SH-SY5Y (cell line): ENCODE measurements around the gene NKD2.

Experiments
- GATA2 ChIP-seq: IDR thresholded peaks from 2 replicates; pipeline ENCODE4 v1.6.1; 2011; ENCODE audit warnings: mild to moderate bottlenecking, low read depth, low read length
- GATA3 ChIP-seq: IDR thresholded peaks from 2 replicates; pipeline ENCODE4 v1.6.1; 2011; ENCODE audit warnings: low read depth, mild to moderate bottlenecking, low read length, moderate library complexity

The NKD2 gene

DNA sequence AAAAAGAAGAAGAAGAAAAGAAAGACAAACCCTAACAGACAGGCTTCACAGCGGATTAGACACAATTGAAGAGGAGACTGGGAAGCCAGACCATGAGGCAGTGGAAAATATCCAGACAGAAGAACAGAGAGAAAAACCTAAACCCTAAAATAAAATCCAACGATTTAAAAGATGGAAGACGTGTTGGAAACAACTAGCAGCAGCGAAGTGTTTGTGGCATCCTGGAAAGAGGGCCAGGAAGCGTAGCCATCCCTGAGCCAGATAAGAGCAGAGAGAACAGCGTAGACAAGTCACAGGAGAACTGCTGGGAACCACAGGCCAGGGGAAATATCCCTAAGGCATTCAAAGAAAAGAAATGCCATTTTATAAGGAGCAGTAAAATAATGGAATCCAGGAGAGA lies 39.7 kb upstream of the NKD2 start:
- no peak for TF ChIP-seq GATA2
- no peak for TF ChIP-seq GATA3

DNA sequence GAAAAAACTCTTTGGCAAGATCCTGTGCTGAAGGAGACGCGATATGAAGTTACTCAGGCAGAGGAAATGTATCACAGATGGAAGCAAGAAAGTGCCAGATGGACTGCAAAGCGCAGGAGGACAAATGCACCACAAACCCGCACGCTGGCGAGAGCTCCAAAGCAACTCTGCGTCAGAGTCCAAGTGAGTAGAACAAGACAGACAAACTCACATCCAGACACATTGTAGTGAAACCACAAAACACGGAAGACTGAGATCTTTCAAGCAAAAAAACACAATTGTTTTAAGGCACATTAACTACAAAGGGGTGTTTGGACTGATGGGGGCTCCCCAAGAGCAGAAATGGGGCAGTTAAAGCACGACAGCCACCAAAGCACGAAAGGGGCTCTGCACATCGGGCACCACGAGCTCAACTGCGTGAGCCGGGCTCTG lies 39.2 kb upstream of the NKD2 start:
- no peak for TF ChIP-seq GATA3

DNA sequence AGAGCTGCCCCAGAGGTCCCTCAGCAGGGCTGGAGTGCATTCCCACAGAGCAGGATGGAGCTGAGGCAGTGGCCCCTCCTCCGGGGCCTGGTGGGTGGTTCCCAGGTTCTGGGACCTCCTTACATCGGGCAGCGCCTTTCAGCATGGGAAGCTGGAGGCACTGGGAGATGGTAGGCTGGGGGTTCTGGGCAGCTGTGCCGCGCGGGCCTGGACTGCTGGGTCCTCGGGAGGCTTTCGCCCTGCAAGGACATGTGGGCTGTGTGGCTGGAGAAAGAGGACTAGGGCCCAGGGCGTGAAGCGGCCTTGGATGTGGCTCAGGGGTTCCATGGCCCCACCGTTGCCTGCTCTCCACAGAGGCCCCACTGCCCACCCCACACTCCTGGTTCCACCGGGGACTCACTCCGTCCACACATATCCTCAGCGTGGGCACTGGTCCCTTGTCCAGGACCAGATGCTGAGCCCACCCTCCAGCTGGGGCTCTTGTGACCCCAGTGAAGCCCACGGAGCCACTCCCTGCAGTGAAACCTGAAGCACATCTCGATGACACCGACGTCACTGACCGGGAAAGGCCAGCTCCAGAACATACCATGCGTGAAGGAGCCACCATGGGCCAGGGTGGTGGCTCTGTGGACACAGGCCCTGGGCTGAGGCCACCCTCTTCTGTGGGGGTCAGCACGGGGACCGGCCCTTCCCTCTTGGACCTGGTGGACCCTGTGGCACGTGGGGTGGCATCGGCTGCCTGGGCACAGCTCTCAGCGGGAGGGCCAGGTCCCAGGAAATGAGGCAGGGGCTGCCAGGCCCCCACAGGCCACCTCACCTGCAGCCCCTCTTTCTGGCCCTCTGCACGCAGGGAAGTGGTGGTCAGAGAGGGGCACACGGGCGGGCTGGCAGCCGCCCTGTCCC lies 31.5 kb upstream of the NKD2 start:
- TF ChIP-seq GATA3 (no peak), GATA2 (no peak)

DNA sequence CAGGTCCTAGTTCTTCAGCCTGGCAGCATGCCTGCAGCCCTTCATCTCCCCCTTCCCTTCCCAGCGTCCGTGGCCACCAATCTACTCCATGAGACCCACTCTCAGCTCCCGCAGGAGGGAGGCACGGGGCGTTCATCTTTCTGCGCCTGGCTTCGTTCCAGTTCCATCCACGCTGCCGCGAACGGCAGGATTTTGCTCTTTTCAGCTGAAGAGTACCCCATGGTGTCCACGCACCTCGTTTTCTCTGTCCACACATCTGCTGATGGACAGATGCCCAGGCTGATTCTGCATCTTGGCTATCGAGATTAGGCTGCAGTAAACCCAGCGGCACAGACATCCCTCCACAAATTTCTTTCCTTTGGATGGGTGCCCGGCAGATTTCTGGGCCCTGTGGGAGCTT lies 30.5 kb upstream of the NKD2 start:
- no peak for TF ChIP-seq GATA2
- no peak for TF ChIP-seq GATA3

DNA sequence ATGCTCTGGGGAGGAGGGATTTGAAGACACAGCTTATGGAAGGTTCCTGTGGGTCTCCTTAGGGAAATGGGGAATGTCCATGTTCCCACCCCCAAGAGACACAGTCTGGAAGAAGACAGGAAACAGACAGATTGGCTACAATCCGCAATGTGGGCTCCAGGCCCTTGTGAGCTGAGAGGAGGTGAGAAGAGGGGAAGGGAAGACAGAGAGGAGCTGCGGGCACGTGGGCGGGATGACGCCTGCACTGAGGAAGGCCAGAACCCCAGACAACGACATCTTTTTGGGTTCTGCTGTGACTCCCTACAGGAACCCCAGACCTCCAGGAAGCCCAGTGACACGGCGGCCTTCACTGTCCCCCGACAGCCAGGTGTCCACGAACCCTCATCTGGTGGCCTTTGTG lies 29.9 kb upstream of the NKD2 start:
- TF ChIP-seq GATA3 = no peak
- no peak for TF ChIP-seq GATA2

DNA sequence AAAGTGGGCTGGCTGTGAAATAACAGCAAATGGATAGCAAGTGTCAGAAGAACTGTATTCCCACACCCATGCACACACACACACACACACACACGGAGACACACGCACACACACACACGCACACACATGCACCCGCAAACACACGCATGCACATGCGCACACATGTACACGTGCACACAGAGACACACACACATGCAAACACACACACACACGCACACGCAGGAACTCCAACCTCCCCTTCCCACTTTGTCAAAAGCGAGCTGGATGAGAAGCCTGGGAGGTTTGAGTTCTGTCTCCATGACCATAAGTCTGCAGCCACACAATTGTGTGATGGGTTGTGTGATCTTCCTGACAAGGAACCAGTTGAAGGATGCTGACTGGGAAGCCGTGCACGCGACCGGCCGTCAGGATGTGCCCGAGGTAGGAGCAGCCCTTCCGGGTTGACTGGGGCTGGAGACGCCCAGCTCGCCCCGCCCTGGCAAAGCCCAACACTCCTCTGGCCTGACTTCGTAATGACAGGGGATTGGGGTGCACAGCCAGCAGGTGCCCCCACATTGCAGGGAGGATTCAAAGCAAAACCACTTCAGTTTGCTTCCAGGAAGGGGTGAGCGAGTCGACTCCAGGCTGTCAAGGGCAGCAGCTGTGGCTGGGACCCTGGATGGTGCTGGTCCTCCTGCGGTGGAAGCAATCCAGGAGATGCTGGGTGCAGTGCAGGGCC lies 29.3 kb upstream of the NKD2 start:
- TF ChIP-seq GATA3 (no peak), GATA2 (no peak)

DNA sequence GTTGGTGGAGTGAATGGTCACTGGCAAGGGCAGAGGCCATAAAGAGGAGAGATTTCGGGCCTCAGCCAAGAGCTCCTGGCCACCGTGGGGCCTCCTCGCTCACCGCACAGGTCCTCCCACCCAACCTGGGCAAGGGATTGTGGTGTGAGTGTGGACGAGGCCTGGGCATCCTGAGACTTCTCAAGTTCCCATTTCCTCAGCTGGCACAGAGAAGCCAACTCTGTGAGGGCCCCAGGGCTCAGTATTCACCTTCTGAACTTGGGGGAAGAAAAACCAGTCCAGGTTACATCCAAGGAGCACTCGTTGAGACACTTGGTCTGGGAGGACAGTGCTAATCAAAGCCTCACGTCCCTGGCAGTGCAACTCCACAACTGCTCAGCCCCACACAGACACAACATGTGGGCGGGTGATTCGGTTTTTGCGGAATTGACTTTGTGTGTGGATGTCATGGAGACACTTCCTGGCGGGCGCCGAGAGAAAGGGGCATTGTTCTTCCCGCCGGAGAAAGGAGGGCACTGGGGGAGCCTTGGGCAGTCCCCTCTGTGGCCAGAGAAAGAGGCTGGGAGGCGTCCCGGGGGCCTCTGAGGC lies 28.5 kb upstream of the NKD2 start:
- no peak for TF ChIP-seq GATA2
- no peak for TF ChIP-seq GATA3

DNA sequence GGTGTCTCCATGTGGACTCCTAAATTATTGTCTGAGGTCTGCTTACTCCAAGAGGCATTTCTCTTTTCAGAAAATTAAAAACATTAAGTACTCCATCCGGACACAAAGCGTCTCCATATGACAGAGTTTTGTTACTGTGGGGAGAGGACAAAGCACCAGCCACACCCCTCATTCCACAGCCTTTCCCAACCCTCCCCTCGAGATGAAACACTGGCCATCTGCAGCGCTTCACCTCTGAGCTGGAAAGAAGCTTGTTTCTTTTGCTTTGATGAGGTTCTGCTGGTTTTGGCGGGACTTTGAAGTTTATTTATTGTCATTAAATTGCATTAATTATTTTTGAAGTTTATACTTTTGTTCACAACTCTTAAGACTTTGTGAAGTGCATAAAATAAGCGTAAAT lies 27.6 kb upstream of the NKD2 start:
- TF ChIP-seq GATA3 (no peak), GATA2 (no peak)

DNA sequence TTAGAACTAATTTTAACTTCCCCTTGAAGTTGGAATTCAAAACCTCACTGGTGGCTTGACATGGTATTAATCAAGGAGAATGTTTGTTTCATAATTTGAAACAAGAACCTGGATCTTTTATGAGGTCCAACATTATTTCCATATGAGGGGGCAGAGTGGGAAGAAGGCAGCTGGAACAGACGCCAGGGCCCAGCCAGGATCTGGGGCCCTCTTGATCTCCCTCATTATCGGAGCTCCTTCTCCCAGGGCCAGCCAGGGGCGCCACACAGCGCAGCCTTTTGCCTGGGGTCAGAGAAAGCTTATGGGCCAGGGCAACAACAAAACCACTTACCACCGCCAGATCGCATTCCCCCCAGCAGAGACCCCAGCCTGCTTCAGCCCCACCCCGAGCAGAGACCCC lies 27.1 kb upstream of the NKD2 start:
- TF ChIP-seq GATA2 (no peak), GATA3 (no peak)

DNA sequence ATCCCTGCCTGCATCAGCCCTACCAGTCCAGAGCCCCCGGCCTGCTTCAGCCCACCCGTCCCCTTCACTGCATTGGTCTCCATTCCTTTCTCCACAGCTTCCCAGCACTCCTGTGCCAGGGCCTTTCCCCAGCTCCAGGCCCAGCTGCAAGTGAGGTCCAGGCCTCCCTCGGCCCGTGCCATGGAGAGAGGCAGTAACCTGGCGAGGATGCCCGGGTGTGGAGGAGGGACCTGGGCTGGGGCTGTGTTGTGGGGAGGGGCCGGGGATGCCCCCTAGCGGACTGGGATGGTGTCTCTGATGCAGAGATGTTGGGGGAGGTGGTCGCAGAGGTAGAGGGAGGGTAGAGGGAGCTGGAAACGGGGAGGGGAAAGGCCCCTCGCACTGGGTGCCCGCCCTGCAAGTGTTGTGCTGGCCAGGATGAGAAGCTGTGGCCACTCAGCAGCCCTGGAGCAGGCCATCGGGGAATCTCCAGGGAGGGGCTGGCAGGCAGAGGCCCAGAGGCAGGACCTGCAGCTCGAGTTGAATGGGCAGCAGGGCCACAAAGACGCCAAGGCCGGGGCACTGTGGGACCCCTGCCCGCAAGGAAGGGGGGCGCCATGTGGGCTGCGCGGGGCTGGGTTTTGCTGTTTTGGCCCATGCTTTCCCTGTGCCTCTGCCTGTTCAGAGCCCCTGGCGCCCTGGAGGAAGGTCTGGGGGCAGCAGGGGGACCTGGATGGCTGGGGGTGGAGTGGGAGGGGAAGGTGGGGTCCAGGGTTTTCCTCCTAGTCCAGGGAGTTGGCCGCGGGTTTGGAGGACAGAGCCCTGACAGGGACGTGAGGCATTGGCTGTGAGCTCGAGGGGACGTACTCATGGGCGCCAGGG lies 26.0 kb upstream of the NKD2 start:
- no peak for TF ChIP-seq GATA3
- no peak for TF ChIP-seq GATA2

DNA sequence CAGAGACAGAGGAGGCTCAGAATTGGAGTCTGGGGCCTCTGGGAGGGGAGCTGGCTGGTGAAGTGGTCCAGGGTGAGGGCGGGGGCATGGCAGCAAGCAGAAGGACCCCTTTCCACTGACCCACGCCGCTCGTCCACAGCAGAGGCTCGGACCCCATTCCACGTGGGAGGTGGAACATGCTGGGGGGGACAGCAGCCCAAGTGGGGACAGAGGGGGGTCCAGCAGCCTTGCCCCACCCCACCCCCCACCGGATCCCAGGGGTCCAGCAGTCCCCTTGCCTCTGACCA lies 25.4 kb upstream of the NKD2 start:
- TF ChIP-seq GATA2 (no peak), GATA3 (no peak)

DNA sequence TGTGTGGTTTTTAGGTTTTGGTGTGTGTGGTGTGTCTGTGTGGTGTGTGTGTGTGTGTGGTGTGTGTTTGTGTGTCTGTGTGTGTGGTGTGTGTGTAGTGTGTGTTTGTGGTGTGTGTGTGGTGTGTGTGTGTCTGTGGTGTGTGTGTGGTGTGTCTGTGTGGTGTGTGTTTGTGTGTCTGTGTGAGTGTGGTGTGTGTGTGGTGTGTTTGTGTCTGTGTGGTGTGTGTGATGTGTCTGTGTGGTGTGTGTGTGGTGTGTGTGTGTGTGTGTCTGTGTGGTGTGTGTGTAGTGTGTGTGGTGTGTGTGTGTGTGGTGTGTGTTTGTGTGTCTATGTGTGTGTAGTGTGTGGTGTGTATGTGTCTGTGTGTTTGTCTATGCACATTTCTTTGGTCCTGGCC lies 25.0 kb upstream of the NKD2 start:
- TF ChIP-seq GATA3 = no peak
- no peak for TF ChIP-seq GATA2

DNA sequence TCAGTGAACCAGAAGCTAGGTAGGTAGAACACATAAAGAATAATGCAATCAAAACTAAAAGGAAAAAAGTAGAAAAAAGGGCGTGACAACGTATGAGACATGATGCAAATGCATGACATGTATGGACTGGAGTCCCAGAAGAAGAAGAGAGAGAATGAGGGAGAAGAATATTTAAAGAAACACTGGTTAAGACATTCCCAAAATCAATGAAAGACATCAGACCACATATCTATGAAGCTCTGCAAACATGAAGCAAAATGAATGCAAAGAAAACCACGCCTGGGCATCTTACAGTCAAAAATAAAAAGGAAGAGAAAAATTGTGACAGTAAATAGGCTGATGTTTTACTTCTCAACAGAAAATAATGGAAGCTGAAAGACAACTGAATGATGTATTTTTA lies 23.8 kb upstream of the NKD2 start:
- no peak for TF ChIP-seq GATA2
- no peak for TF ChIP-seq GATA3

DNA sequence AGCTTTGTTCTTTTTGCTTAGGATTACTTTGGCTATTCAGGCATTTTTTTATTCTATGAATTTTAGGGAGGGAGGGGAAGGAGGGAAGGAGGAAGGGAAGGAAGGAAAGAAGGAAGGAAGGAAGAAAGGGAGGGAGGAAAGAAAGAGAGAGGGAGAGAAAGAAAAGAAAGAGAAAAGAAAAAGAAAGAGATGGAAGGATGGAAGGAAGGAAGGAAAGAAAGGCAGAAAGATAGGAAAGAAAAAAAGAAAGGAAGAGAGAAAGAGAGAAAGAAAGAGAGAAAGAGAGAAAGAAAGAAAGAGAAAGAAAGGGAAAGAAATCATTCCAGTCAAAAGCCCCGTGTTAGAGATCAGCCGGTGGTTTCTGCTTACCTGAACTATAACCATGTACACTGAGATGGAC lies 20.8 kb upstream of the NKD2 start:
- TF ChIP-seq GATA2 = no peak
- no peak for TF ChIP-seq GATA3
